ENCODE measurements around the gene C11orf86.

The C11orf86 gene

GRCh38 chr11:67024966-67025365 is 49.9 kb downstream of the C11orf86 start:
- DNase-seq (ENCODE audit: low read depth) = no peak

GRCh38 chr11:67025750-67026149 is 50.6 kb downstream of the C11orf86 start:
- DNase-seq (ENCODE audit: low read depth) = no peak

All from stromal cell of bone marrow (primary cell).